HepG2 (cell line): ENCODE results near the gene HAPLN3. TPM values are rescaled to one million over a fixed set of nuclear protein-coding genes. Genes with fewer than 3 reads are reported as not detected.

Source experiments
- ATAC-seq: fragments of 200-7000 bp; cut with Tn5 transposase; 3 replicates; pipeline ENCODE4 v1.9.1; 2020; ENCODE audit warnings: mild to moderate bottlenecking, moderate library complexity
- BruUV-seq: library from RNA; stranded (reverse); fragments of 400-500 nt; replicated peaks from 2 replicates; lab custom pipeline; 2021; lab: Mats Ljungman, UMichigan
- CTCF ChIA-PET: fragments of 300-600 bp; formaldehyde crosslinking; extraction: SDS; loops from one replicate; lab custom pipeline; 2021; ENCODE audit warnings: low total read pairs, inconsistent platforms, low intra/inter-chr PET ratio; lab: Yijun Ruan, JAX
- POLR2A ChIA-PET: fragments of 350-600 bp; sonication (Branson Sonifier 250); formaldehyde crosslinking; loops from one replicate; lab custom pipeline; 2020; ENCODE audit warnings: antibody characterized with exemption, inconsistent platforms; lab: Yijun Ruan, JAX
- DNase-seq: peaks from one replicate; pipeline ENCODE4 v3.0.0-alpha.2; 2015; ENCODE audit warnings: low spot score
- FAIRE-seq: peaks from 3 replicates; lab custom pipeline; 2011; peaks lifted over from hg19 to GRCh38; lab: Jason Lieb, UNC
- H2AFZ ChIP-seq: one replicate; pipeline ENCODE4 v1.6.1; 2011; ENCODE audit warnings: low read length, inconsistent platforms
- H3K27ac ChIP-seq: fragments of 300-600 bp; 3 replicates; pipeline ENCODE4 v1.8.0; 2011; ENCODE audit warnings: mixed run types, mild to moderate bottlenecking, mixed read lengths, low read length, inconsistent platforms; ENCODE audit not compliant: insufficient read depth; ENCODE audit errors: extremely low read length
- H3K27me3 ChIP-seq, 2 experiments: fragments of 200-600 bp in 1 of 2; 2 replicates in 1 of 2; 3 replicates in 1 of 2; pipeline versions ENCODE4 v1.6.0 to v1.8.0; 2011; ENCODE audit warnings: low read length in 2 of 2, mild to moderate bottlenecking in 2 of 2, moderate library complexity in 2 of 2, inconsistent platforms in 1 of 2; ENCODE audit not compliant: insufficient read depth in 2 of 2, control insufficient read depth in 1 of 2
- H3K36me3 ChIP-seq, 2 experiments: fragments of 200-600 bp in 1 of 2; replicated peaks in 1 of 2; 2 replicates in 1 of 2; 3 replicates in 1 of 2; pipeline versions ENCODE4 v1.5.1 to v1.8.0; 2011; ENCODE audit warnings: low read length in 2 of 2, inconsistent platforms in 1 of 2; ENCODE audit not compliant: insufficient read depth in 2 of 2, control insufficient read depth in 1 of 2
- H3K4me1 ChIP-seq: 2 replicates; pipeline ENCODE4 v1.5.1; 2012; ENCODE audit warnings: low read length, inconsistent platforms; ENCODE audit not compliant: insufficient read depth
- H3K4me2 ChIP-seq: 2 replicates; pipeline ENCODE4 v1.6.0; 2011; ENCODE audit warnings: low read depth, low read length, inconsistent platforms
- H3K4me3 ChIP-seq, 3 experiments: fragments of 200-600 bp in 1 of 3; sonication (generic), shearing (Covaris generic) in 1 of 3; replicated peaks in 1 of 3; 2 replicates each; pipeline ENCODE4 v1.5.1; 2011 to 2016; ENCODE audit warnings: low read length in 3 of 3, inconsistent platforms in 2 of 3, low read depth in 2 of 3, mild to moderate bottlenecking in 2 of 3, control low read depth in 1 of 3, mixed read lengths in 1 of 3; ENCODE audit not compliant: insufficient read depth in 1 of 3
- H3K79me2 ChIP-seq: one replicate; pipeline ENCODE4 v1.6.1; 2011; ENCODE audit warnings: low read length, inconsistent platforms; ENCODE audit not compliant: insufficient read depth
- H3K9ac ChIP-seq: 2 replicates; pipeline ENCODE4 v1.6.0; 2011; ENCODE audit warnings: mild to moderate bottlenecking, low read depth, low read length, inconsistent platforms; ENCODE audit not compliant: insufficient read depth
- H3K9me3 ChIP-seq: 2 replicates; pipeline ENCODE4 v1.5.1; 2012; ENCODE audit warnings: mild to moderate bottlenecking, low read length
- H4K20me1 ChIP-seq: 2 replicates; pipeline ENCODE4 v1.6.0; 2011; ENCODE audit warnings: inconsistent platforms, mild to moderate bottlenecking, low read length, moderate library complexity; ENCODE audit not compliant: insufficient read depth
- CC2D1A ChIP-seq: sonication (generic); formaldehyde crosslinking; IDR thresholded peaks from 2 replicates; pipeline ENCODE4 v1.8.1; 2023; ENCODE audit warnings: mild to moderate bottlenecking, missing genetic modification reagents
- E2F5 ChIP-seq: sonication (generic); formaldehyde crosslinking; conservative IDR thresholded peaks from 2 replicates; pipeline ENCODE4 v1.4.0; 2020; ENCODE audit warnings: missing genetic modification reagents
- HNF1B ChIP-seq: sonication (generic); formaldehyde crosslinking; IDR thresholded peaks from 2 replicates; pipeline ENCODE4 v1.5.1; 2020; ENCODE audit warnings: mild to moderate bottlenecking, moderate library complexity, missing genetic modification reagents
- MBNL3 ChIP-seq: fragments of 250-450 bp; sonication (Bioruptor Pico); conservative IDR thresholded peaks from 2 replicates; pipeline ENCODE4 v1.8.0; 2022; ENCODE audit warnings: mild to moderate bottlenecking, inconsistent platforms
- MEF2D ChIP-seq: sonication (generic); formaldehyde crosslinking; IDR thresholded peaks from 2 replicates; pipeline ENCODE4 v1.5.1; 2020; ENCODE audit warnings: mild to moderate bottlenecking, missing genetic modification reagents
- NR0B2 ChIP-seq: sonication (generic); formaldehyde crosslinking; IDR thresholded peaks from 2 replicates; pipeline ENCODE4 v1.4.0; 2020; ENCODE audit warnings: mild to moderate bottlenecking, missing genetic modification reagents
- NR2F6 ChIP-seq, 2 experiments: IDR thresholded peaks; 2 replicates each; pipeline ENCODE4 v1.6.1; 2016; ENCODE audit warnings: antibody characterized with exemption in 1 of 2, mild to moderate bottlenecking in 1 of 2
- ZEB1 ChIP-seq: IDR thresholded peaks from 2 replicates; pipeline ENCODE4 v1.6.1; 2012; ENCODE audit warnings: mild to moderate bottlenecking, low read depth, inconsistent platforms; ENCODE audit not compliant: insufficient replicate concordance
- ZFP1 ChIP-seq: IDR thresholded peaks from 2 replicates; pipeline ENCODE4 v1.6.1; 2016
- ZNF224 ChIP-seq: sonication (generic); formaldehyde crosslinking; IDR thresholded peaks from 2 replicates; pipeline ENCODE4 v1.5.0; 2020; ENCODE audit warnings: mild to moderate bottlenecking, missing genetic modification reagents
- ZNF704 ChIP-seq: sonication (generic); formaldehyde crosslinking; IDR thresholded peaks from 2 replicates; pipeline ENCODE4 v1.8.1; 2023; ENCODE audit warnings: mild to moderate bottlenecking, inconsistent platforms, moderate library complexity, missing genetic modification reagents, borderline replicate concordance
- WGBS: methylation state at CpG from one replicate; pipeline ENCODE4 v1.1.6; 2017; ENCODE audit warnings: low lambda C conversion rate; 5-methylcytosine and 5-hydroxymethylcytosine counted together
- in situ Hi-C: cut with HindIII; loops from 2 replicates; pipeline ENCODE4 v1.10.0; 2017; ENCODE audit warnings: low pct_unique_long_range_greater_than_20kb; ENCODE audit not compliant: extremely low pct_ligation_motif_present
- intact Hi-C: fragments of 100-400 bp; cut with micrococcal nuclease; formaldehyde crosslinking; loops from one replicate; pipeline ENCODE4 v1.10.0; 2022; ENCODE audit not compliant: unreplicated experiment
- polyA plus RNA-seq, 8 experiments: library from polyadenylated mRNA; depleted of rRNA in 3 of 8; stranded (reverse) in 7 of 8; unstranded in 1 of 8; fragments of >200 nt; fragmentation: Illumina TruSeq in 4 of 8; extraction: Trizol in 4 of 8; gene quantifications; 2 replicates each; pipeline versions ENCODE4 v1.2.1 to v1.2.3, GENCODE V29; 2011 to 2016; ENCODE audit warnings: low read depth in 4 of 8, missing spikeins in 1 of 8, mixed read lengths in 1 of 8; ENCODE audit not compliant: insufficient read depth in 1 of 8
- total RNA-seq, 5 experiments: library from RNA; depleted of rRNA; stranded (reverse); fragments of >200 nt; fragmentation: Illumina TruSeq; extraction: Trizol; gene quantifications; 2 replicates each; pipeline ENCODE4 v1.2.3, GENCODE V29; 2016; ENCODE audit warnings: low read depth in 1 of 5
- TF ChIP-seq, protein P1 (sequence below): sonication (generic); formaldehyde crosslinking; IDR thresholded peaks from 2 replicates; pipeline ENCODE4 v1.5.1; 2020; ENCODE audit warnings: missing genetic modification reagents, mild to moderate bottlenecking, borderline replicate concordance
- TF ChIP-seq, protein P2 (sequence below): IDR thresholded peaks from 2 replicates; pipeline ENCODE4 v1.6.1; 2016; ENCODE audit warnings: mild to moderate bottlenecking

The HAPLN3 gene
- total and polyA plus RNA-seq, 2 of the 13 experiments (the other 11 are each of a cell fraction or from before 2014, with no cell fraction given): 0.09 TPM; not detected in 1

- TF ChIP-seq HNF1B (CRISPR knock-in tag) (no peak), MBNL3 (CRISPR knock-in tag) (no peak)
- TF ChIP-seq, protein P1, sequence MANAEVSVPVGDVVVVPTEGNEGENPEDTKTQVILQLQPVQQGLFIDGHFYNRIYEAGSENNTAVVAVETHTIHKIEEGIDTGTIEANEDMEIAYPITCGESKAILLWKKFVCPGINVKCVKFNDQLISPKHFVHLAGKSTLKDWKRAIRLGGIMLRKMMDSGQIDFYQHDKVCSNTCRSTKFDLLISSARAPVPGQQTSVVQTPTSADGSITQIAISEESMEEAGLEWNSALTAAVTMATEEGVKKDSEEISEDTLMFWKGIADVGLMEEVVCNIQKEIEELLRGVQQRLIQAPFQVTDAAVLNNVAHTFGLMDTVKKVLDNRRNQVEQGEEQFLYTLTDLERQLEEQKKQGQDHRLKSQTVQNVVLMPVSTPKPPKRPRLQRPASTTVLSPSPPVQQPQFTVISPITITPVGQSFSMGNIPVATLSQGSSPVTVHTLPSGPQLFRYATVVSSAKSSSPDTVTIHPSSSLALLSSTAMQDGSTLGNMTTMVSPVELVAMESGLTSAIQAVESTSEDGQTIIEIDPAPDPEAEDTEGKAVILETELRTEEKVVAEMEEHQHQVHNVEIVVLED: no peak
These were observed 1.8 kb upstream of the HAPLN3 start (continued) for GRCh38 chr15:88897142-88897455.

DNA sequence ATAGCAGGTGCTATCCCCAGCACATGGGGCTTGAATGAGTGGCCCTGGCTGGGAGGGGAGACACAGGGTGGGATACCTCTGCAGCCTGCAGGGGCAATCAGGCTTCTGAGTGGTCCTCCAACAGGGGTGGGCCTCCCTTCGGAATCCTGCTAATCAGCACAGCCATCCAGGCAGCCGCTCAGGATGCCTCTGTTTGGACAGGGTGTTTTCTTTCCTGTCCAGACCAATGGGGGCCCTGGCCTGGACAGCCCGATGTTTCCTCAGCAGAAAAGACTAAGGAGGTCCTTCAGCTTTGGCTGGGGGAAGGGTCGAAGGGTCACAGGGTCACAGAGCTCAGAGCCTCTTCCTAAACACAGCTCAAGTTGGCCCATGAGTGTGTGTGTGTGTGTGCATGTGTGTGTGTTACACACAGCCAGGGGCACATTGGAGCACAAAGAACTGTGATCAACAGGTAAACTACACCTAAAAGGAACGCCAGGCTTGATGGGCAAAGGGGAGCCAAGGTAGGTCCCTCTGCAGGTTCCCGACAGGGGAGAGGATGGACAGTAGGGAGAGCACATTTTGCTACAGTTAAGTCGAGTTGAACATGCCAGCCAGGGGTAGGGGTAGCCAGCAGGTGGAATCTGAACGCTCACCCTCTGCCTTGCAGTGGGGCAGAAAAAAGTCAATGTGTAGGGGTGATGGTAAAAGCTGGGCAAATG lies 1.1 kb upstream of the HAPLN3 start:
- Histone ChIP-seq H3K4me2 (no peak overlapping the region), H3K27ac (no peak overlapping the region), H3K79me2 (no peaks in the 10 kb centered on the region), H3K27me3 (peaks cover 6 to 26% of the 10 kb centered on the region in 2 experiments), H2AFZ (no peak overlapping the region), H3K4me1 (peaks cover 36% of the 10 kb centered on the region), H3K9ac (no peak overlapping the region), H3K9me3 (no peaks in the 10 kb centered on the region), H3K4me3 (no peak overlapping the region), H3K36me3 (no peaks in the 10 kb centered on the region), H4K20me1 (no peaks in the 10 kb centered on the region)
- FAIRE-seq (no peak), DNase-seq (no peak), ATAC-seq (0 out of 3 replicates have a peak, but pooled peaks have one; percentile 5)
- intact Hi-C loops (loop anchor here (10.0 kb wide), 1 partner anchor 278 kb away; no protein-coding TSS in a partner anchor), in situ Hi-C loops (no loop called here)
- 21% methylated on average over 5 of the region's 8 CpGs for WGBS
- CTCF ChIA-PET: no interaction called here
- BruUV-seq: no TSS peak
- POLR2A ChIA-PET: no interaction called here
- no peak for TF ChIP-seq NR2F6 (IDR thresholded peaks at IDR 0.05)
- no peak for TF ChIP-seq NR2F6 (CRISPR knock-in tag; IDR thresholded peaks at IDR 0.05)
- TF ChIP-seq ZFP1 (CRISPR knock-in tag): no peak
- TF ChIP-seq ZNF224 (CRISPR knock-in tag): no peak
- TF ChIP-seq E2F5 (CRISPR knock-in tag): no peak
- TF ChIP-seq ZNF704: no peak
- TF ChIP-seq CC2D1A (CRISPR knock-in tag): no peak
- TF ChIP-seq NR0B2 (CRISPR knock-in tag): no peak
- TF ChIP-seq ZEB1: no peak
- no peak for TF ChIP-seq MEF2D (CRISPR knock-in tag)
- TF ChIP-seq, protein P2, sequence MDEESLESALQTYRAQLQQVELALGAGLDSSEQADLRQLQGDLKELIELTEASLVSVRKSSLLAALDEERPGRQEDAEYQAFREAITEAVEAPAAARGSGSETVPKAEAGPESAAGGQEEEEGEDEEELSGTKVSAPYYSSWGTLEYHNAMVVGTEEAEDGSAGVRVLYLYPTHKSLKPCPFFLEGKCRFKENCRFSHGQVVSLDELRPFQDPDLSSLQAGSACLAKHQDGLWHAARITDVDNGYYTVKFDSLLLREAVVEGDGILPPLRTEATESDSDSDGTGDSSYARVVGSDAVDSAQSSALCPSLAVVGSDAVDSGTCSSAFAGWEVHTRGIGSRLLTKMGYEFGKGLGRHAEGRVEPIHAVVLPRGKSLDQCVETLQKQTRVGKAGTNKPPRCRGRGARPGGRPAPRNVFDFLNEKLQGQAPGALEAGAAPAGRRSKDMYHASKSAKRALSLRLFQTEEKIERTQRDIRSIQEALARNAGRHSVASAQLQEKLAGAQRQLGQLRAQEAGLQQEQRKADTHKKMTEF (CRISPR knock-in tag): no peak
